Activated CD8-positive, alpha-beta T cell treated with anti-CD3 and anti-CD28 coated beads, Interleukin-2, amount 10 ng/mL, durations not matched to agents 7 days and 5 days (primary cell): ENCODE data around the gene DLST. TPM values are rescaled to one million over a fixed set of nuclear protein-coding genes. Genes with fewer than 3 reads are reported as not detected.

Experiments
- ATAC-seq: fragments of 150-1000 bp; cut with Tn5 transposase; one replicate; pipeline ENCODE4 v1.10.0; 2021; ENCODE audit warnings: moderate library complexity
- CTCF ChIA-PET: fragments of 350-600 bp; sonication (Branson Sonifier 250); formaldehyde crosslinking; loops from one replicate; lab custom pipeline; 2021; ENCODE audit warnings: antibody characterized with exemption; lab: Charles Lee
- POLR2A ChIA-PET: fragments of 350-600 bp; sonication (Branson Sonifier 250); formaldehyde crosslinking; loops from one replicate; lab custom pipeline; 2021; ENCODE audit warnings: antibody characterized with exemption; lab: Charles Lee
- DNase-seq: peaks from one replicate; pipeline ENCODE4 v3.0.0-alpha.2; 2020
- H3K27ac Mint-ChIP-seq: one replicate; pipeline ENCODE4 v1.8.0; 2021; ENCODE audit warnings: mild to moderate bottlenecking, mixed read lengths
- H3K27me3 Mint-ChIP-seq: one replicate; pipeline ENCODE4 v1.8.0; 2021; ENCODE audit warnings: low read depth, mixed read lengths
- H3K36me3 Mint-ChIP-seq: one replicate; pipeline ENCODE4 v1.8.0; 2021; ENCODE audit warnings: low read depth, mixed read lengths
- H3K4me1 Mint-ChIP-seq: one replicate; pipeline ENCODE4 v1.8.0; 2021; ENCODE audit warnings: low read depth, mixed read lengths
- H3K4me3 Mint-ChIP-seq: one replicate; pipeline ENCODE4 v1.8.0; 2021; ENCODE audit warnings: mild to moderate bottlenecking, mixed read lengths
- H3K9me3 Mint-ChIP-seq: one replicate; pipeline ENCODE4 v1.8.0; 2022; ENCODE audit warnings: mixed read lengths; ENCODE audit not compliant: insufficient read depth
- total RNA-seq, 2 experiments: library from RNA; stranded (reverse); gene quantifications; one replicate each; pipeline ENCODE4 v1.2.3, GENCODE V29; 2021

DLST gene
- total RNA-seq, 2 experiments from 2014 or later = 106 to 108 TPM

GRCh38 chr14:74875941-74876913 lies 5.5 kb upstream of the DLST start, which contains the start of gene PROX2:
PROX2 (minus strand) TSS chr14:74876145; CDS start chr14:74863834, 12,311 bp downstream.
- peak; percentile 87 for ATAC-seq
- Mint-ChIP-seq H3K36me3 (no peaks in the 10 kb centered on the region), H3K9me3 (no peaks in the 10 kb centered on the region), H3K27ac (peak within 1 kb of the TSS; percentile 82), H3K27me3 (no peaks in the 10 kb centered on the region), H3K4me3 (peak within 1 kb of the TSS; percentile 37), H3K4me1 (peaks cover 37% of the 10 kb centered on the region)
- DNase-seq = peak; percentile 46
- CTCF ChIA-PET = interaction anchor here (0.7 to 10.6 kb wide), 7 partner anchors 8 to 212 kb away, joined by 3 to 155 read pairs (median 9); no protein-coding TSS in a partner anchor
- POLR2A ChIA-PET = interaction anchor here (1.1 to 1.9 kb wide), 5 partner anchors 9 to 80 kb away, joined by 3 to 10 read pairs (median 5); no protein-coding TSS in a partner anchor

- H3K27me3 Mint-ChIP-seq = no peaks in the 10 kb centered on the region
- peaks cover 22% of the 10 kb centered on the region for H3K36me3 Mint-ChIP-seq
- H3K4me1 Mint-ChIP-seq = peaks cover 57% of the 10 kb centered on the region
- peak overlapping the region; percentile 7 for H3K27ac Mint-ChIP-seq
- CTCF ChIA-PET = interaction anchor here (1.1 to 10.4 kb wide), 6 partner anchors 12 to 209 kb away, joined by 3 to 186 read pairs (median 24); no protein-coding TSS in a partner anchor
- ATAC-seq (no peak), DNase-seq (no peak)
- POLR2A ChIA-PET = interaction anchor here (0.6 to 5.3 kb wide), 5 partner anchors 8 to 50 kb away, joined by 3 to 41 read pairs (median 15); no protein-coding TSS in a partner anchor
- peak overlapping the region; percentile 0 for H3K4me3 Mint-ChIP-seq
- no peaks in the 10 kb centered on the region for H3K9me3 Mint-ChIP-seq
Observed at GRCh38 chr14:74879427-74880182, 2.1 kb upstream of the DLST start.

GRCh38 chr14:74882103-74882920 lies 596 bp downstream of the DLST start:
- peak; percentile 62 for ATAC-seq
- ChIA-PET CTCF (interaction anchor here (0.9 to 10.4 kb wide), 13 partner anchors 9 to 274 kb away, joined by 3 to 186 read pairs (median 4); no protein-coding TSS in a partner anchor), POLR2A (interaction anchor here (0.8 to 5.3 kb wide), 9 partner anchors 10 to 235 kb away, joined by 3 to 41 read pairs (median 5); partner anchors contain the start of gene ACYP1)
- DNase-seq = peak; percentile 60
- Mint-ChIP-seq H3K27me3 (no peaks in the 10 kb centered on the region), H3K4me3 (peak overlapping the region; percentile 98), H3K36me3 (peaks cover 41% of the 10 kb centered on the region), H3K9me3 (no peaks in the 10 kb centered on the region), H3K4me1 (peaks cover 58% of the 10 kb centered on the region), H3K27ac (peak overlapping the region; percentile 98)

GRCh38 chr14:74886001-74886400 lies 4.3 kb downstream of the DLST start:
- H3K4me1 Mint-ChIP-seq = peaks cover 56% of the 10 kb centered on the region
- peaks cover 61% of the 10 kb centered on the region for H3K36me3 Mint-ChIP-seq

GRCh38 chr14:74888164-74889158 lies 6.7 kb downstream of the DLST start:
- Mint-ChIP-seq H3K4me3 (no peak overlapping the region), H3K9me3 (no peaks in the 10 kb centered on the region), H3K27me3 (no peaks in the 10 kb centered on the region), H3K36me3 (peaks cover 68% of the 10 kb centered on the region), H3K4me1 (peaks cover 52% of the 10 kb centered on the region), H3K27ac (peak overlapping the region; percentile 37)
- DNase-seq (no peak), ATAC-seq (peak; percentile 38)
- CTCF ChIA-PET = interaction anchor here (1.0 to 8.5 kb wide), 4 partner anchors 18 to 58 kb away, joined by 3 to 87 read pairs (median 38); no protein-coding TSS in a partner anchor
- POLR2A ChIA-PET = interaction anchor here (1.2 kb wide), 1 partner anchor 17 kb away, joined by 5 read pairs; no protein-coding TSS in a partner anchor

More at GRCh38 chr14:74886001-74886400, 4.3 kb downstream of the DLST start:
- DNase-seq = no peak
- CTCF ChIA-PET = interaction anchor here (0.6 to 9.8 kb wide), 4 partner anchors 16 to 26 kb away, joined by 3 to 186 read pairs (median 8); no protein-coding TSS in a partner anchor
- H3K4me3 Mint-ChIP-seq = no peak overlapping the region
- H3K9me3 Mint-ChIP-seq = no peaks in the 10 kb centered on the region
- POLR2A ChIA-PET = no interaction called here
- no peak for ATAC-seq
- no peaks in the 10 kb centered on the region for H3K27me3 Mint-ChIP-seq
- H3K27ac Mint-ChIP-seq = no peak overlapping the region

GRCh38 chr14:74890262-74890661 lies 8.5 kb downstream of the DLST start:
- Mint-ChIP-seq H3K27ac (no peak overlapping the region), H3K4me1 (peaks cover 39% of the 10 kb centered on the region), H3K9me3 (no peaks in the 10 kb centered on the region), H3K36me3 (peaks cover 65% of the 10 kb centered on the region), H3K4me3 (no peak overlapping the region), H3K27me3 (no peaks in the 10 kb centered on the region)
- CTCF ChIA-PET = interaction anchor here (0.6 to 8.5 kb wide), 6 partner anchors 15 to 54 kb away, joined by 4 to 87 read pairs (median 4); no protein-coding TSS in a partner anchor
- ATAC-seq (no peak), DNase-seq (no peak)
- POLR2A ChIA-PET = interaction anchor here (0.9 to 1.2 kb wide), 2 partner anchors 8 to 16 kb away, joined by 3 read pairs; no protein-coding TSS in a partner anchor

- no peak for ATAC-seq
- CTCF ChIA-PET = interaction anchor here (8.4 to 8.5 kb wide), 2 partner anchors 14 to 31 kb away, joined by 72 to 87 read pairs; no protein-coding TSS in a partner anchor
- no peak overlapping the region for H3K27ac Mint-ChIP-seq
- no peak for DNase-seq
- peaks cover 62% of the 10 kb centered on the region for H3K36me3 Mint-ChIP-seq
- H3K4me1 Mint-ChIP-seq = peaks cover 26% of the 10 kb centered on the region
- H3K9me3 Mint-ChIP-seq = no peaks in the 10 kb centered on the region
- POLR2A ChIA-PET = interaction anchor here (1.5 to 2.7 kb wide), 2 partner anchors 10 to 14 kb away, joined by 4 to 12 read pairs; partner anchors contain the start of gene DLST
- no peak overlapping the region for H3K4me3 Mint-ChIP-seq
- H3K27me3 Mint-ChIP-seq = no peaks in the 10 kb centered on the region
Observed at GRCh38 chr14:74891870-74892269, 10.2 kb downstream of the DLST start.

GRCh38 chr14:74892745-74893144 lies 11.0 kb downstream of the DLST start:
- Mint-ChIP-seq H3K4me1 (peaks cover 25% of the 10 kb centered on the region), H3K4me3 (no peak overlapping the region), H3K27ac (peak overlapping the region; percentile 48), H3K36me3 (peaks cover 71% of the 10 kb centered on the region), H3K27me3 (no peaks in the 10 kb centered on the region), H3K9me3 (no peaks in the 10 kb centered on the region)
- POLR2A ChIA-PET = interaction anchor here (1.5 to 2.7 kb wide), 2 partner anchors 11 to 13 kb away, joined by 4 to 12 read pairs; partner anchors contain the start of gene DLST
- DNase-seq (no peak), ATAC-seq (no peak)
- CTCF ChIA-PET = interaction anchor here (1.0 to 8.5 kb wide), 5 partner anchors 10 to 32 kb away, joined by 4 to 87 read pairs (median 9); no protein-coding TSS in a partner anchor

GRCh38 chr14:74893614-74894091 lies 11.9 kb downstream of the DLST start:
- Mint-ChIP-seq H3K9me3 (no peaks in the 10 kb centered on the region), H3K4me3 (no peak overlapping the region), H3K27me3 (no peaks in the 10 kb centered on the region), H3K27ac (no peak overlapping the region), H3K36me3 (peaks cover 72% of the 10 kb centered on the region), H3K4me1 (peaks cover 17% of the 10 kb centered on the region)
- no peak for ATAC-seq
- CTCF ChIA-PET = interaction anchor here (1.0 to 8.5 kb wide), 5 partner anchors 11 to 33 kb away, joined by 4 to 87 read pairs (median 9); no protein-coding TSS in a partner anchor
- no peak for DNase-seq
- POLR2A ChIA-PET = interaction anchor here (2.7 kb wide), 1 partner anchor 12 kb away, joined by 12 read pairs; the partner anchor contains the start of gene DLST
